AG04449 (cell line): ENCODE measurements around the gene CD81.
A peak's percentile ranks its signal among the peaks of the same experiment; 100 is the strongest.

Experiments
- CTCF ChIA-PET: fragments of 350-600 bp; formaldehyde crosslinking; extraction: SDS; loops from one replicate; lab custom pipeline; 2021; ENCODE audit warnings: antibody characterized with exemption; lab: Yijun Ruan, JAX
- POLR2A ChIA-PET: fragments of 400-600, 350-600 bp; formaldehyde crosslinking; extraction: SDS; loops from one replicate; lab custom pipeline; 2020; ENCODE audit warnings: antibody characterized with exemption, inconsistent platforms; lab: Yijun Ruan, JAX
- DNase-seq: peaks from one replicate; pipeline ENCODE4 v3.0.0-alpha.2; 2010; ENCODE audit warnings: low read depth, low spot score
- H3K4me3 ChIP-seq: 2 replicates; pipeline ENCODE4 v1.5.1; 2011; ENCODE audit warnings: low read depth, mild to moderate bottlenecking, control low read depth, low read length
- CTCF ChIP-seq: IDR thresholded peaks from one replicate; pipeline ENCODE4 v1.5.1; 2011; ENCODE audit warnings: mild to moderate bottlenecking, moderate library complexity, low read length, control low read depth, inconsistent platforms; ENCODE audit not compliant: insufficient read depth; ENCODE audit errors: missing control alignments

The CD81 gene

GRCh38 chr11:2375964-2376551 lies 1.1 kb upstream of the CD81 start:
- TF ChIP-seq CTCF, result no peak
- CTCF ChIA-PET, result no interaction called here
- no peak overlapping the region for H3K4me3 ChIP-seq
- no peak for DNase-seq
- POLR2A ChIA-PET, result no interaction called here

GRCh38 chr11:2377511-2378443 lies 667 bp downstream of the CD81 start:
- ChIA-PET CTCF (interaction anchor here (1.5 to 2.7 kb wide), 4 partner anchors 8 to 183 kb away, joined by 3 to 7 read pairs (median 4); partner anchors contain the start of gene TSSC4), POLR2A (interaction anchor here (0.7 to 2.2 kb wide), 10 partner anchors 10 to 360 kb away, joined by 3 to 32 read pairs (median 3); partner anchors contain the start of gene TSSC4)
- H3K4me3 ChIP-seq, result peak overlapping the region; percentile 79
- no peak for DNase-seq
- no peak for TF ChIP-seq CTCF

DNA sequence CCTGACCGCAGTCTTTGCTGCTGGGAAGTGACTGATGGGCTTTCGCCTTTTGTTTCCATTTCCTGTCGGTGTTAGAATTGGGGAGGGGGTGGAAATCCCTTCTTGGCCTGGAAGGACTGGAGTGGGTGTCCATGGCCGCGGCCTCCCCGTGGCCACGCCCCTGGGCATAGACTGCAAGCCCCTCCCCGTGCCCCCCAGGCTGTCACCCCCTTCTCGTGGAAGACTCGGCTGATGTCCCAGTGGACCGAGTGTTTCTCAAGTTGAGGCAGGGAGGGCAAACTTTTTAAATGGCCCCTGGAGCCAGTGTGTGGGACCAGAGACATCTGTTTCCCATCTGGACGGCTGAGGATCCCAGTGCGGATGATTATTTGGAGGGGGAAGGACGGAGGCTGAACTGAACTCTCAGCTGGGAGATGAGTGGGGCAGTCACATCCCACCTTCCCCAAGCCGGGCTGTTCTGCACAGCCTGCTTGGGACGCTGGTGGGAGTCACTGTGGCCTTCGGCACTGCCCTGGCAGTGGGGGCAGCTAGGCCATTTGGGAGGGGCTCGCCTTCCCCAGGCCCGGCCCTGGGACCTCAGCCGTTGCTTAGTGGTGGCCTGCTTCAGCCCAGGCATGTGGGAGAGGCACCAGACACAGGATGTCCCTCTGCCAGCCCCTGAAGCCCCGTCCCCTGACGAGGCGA lies 1.6 kb downstream of the CD81 start:
- CTCF ChIA-PET, result interaction anchor here (1.5 to 2.7 kb wide), 4 partner anchors 7 to 184 kb away, joined by 3 to 7 read pairs (median 4); partner anchors contain the start of gene TSSC4
- no peak for TF ChIP-seq CTCF
- POLR2A ChIA-PET, result interaction anchor here (0.8 to 2.2 kb wide), 9 partner anchors 9 to 156 kb away, joined by 3 to 32 read pairs (median 3); partner anchors contain the start of gene TSSC4
- DNase-seq, result no peak
- H3K4me3 ChIP-seq, result peak overlapping the region; percentile 79

GRCh38 chr11:2379466-2380174 lies 2.5 kb downstream of the CD81 start:
- TF ChIP-seq CTCF, result no peak
- POLR2A ChIA-PET, result no interaction called here
- peak overlapping the region; percentile 79 for H3K4me3 ChIP-seq
- no peak for DNase-seq
- CTCF ChIA-PET, result no interaction called here

GRCh38 chr11:2380396-2380795 lies 3.3 kb downstream of the CD81 start:
- POLR2A ChIA-PET, result no interaction called here
- peak overlapping the region; percentile 79; the same call in 1 of the 2 replicates for H3K4me3 ChIP-seq

More at GRCh38 chr11:2380396-2380795, 3.3 kb downstream of the CD81 start:
- no peak for DNase-seq
- CTCF ChIA-PET, result no interaction called here
- no peak for TF ChIP-seq CTCF
